22Rv1 (cell line): ENCODE results near the gene CEP128.

Experiments
- H3K27ac ChIP-seq: fragments of 450-650 bp; 2 replicates; pipeline ENCODE4 v1.5.1; 2017
- ZFX ChIP-seq: fragments of 450-650 bp; IDR thresholded peaks from 2 replicates; pipeline ENCODE4 v1.6.1; 2017; ENCODE audit warnings: antibody characterized with exemption, borderline replicate concordance
- TF ChIP-seq, protein P1 (sequence below): fragments of 450-650 bp; IDR thresholded peaks from 2 replicates; pipeline ENCODE4 v1.5.1; 2017; ENCODE audit warnings: mild to moderate bottlenecking

CEP128 gene

DNA sequence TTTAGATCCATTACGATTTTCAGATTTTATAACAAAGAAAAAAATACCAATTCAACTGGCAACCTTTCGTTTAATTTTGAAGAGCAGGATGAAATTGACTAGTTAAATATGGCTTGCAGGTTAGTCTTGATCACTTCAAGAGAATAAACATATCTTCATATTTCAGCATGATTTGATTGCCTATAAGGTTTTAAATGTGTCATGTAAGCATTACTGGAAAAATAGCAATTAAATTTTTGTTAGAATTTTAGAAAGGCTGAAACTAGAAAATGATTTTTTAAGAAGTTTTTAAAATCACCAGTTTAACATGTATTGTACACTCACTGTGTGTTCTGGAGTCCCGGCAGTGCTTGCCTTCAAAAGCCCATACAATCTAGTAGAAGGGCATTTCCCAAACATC, 420.1 kb downstream of the CEP128 start:
- H3K27ac ChIP-seq: no peak overlapping the region
- TF ChIP-seq, protein P1, sequence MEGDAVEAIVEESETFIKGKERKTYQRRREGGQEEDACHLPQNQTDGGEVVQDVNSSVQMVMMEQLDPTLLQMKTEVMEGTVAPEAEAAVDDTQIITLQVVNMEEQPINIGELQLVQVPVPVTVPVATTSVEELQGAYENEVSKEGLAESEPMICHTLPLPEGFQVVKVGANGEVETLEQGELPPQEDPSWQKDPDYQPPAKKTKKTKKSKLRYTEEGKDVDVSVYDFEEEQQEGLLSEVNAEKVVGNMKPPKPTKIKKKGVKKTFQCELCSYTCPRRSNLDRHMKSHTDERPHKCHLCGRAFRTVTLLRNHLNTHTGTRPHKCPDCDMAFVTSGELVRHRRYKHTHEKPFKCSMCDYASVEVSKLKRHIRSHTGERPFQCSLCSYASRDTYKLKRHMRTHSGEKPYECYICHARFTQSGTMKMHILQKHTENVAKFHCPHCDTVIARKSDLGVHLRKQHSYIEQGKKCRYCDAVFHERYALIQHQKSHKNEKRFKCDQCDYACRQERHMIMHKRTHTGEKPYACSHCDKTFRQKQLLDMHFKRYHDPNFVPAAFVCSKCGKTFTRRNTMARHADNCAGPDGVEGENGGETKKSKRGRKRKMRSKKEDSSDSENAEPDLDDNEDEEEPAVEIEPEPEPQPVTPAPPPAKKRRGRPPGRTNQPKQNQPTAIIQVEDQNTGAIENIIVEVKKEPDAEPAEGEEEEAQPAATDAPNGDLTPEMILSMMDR: no peak
- no peak for TF ChIP-seq ZFX

DNA sequence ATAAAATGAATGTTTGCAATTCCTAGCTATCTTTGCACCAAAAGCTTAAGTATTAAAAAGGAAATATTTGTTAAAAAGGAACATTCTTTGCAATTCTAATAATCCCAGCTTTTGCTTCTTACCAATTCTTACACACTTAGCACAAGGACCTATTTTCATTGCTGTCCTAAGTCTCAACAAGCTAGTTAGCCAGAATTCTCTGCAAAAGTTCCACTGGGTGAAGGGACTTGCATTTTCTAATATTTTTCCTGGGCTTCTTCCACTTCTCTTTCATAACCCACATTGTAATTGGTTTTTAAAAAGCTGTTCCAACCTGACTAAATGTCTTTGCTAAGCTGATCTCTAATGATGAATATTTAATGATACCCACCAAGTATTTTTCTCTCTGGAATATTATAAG, 422.5 kb downstream of the CEP128 start:
- TF ChIP-seq ZFX: no peak
- TF ChIP-seq, protein P1: no peak
- no peak overlapping the region for H3K27ac ChIP-seq

DNA sequence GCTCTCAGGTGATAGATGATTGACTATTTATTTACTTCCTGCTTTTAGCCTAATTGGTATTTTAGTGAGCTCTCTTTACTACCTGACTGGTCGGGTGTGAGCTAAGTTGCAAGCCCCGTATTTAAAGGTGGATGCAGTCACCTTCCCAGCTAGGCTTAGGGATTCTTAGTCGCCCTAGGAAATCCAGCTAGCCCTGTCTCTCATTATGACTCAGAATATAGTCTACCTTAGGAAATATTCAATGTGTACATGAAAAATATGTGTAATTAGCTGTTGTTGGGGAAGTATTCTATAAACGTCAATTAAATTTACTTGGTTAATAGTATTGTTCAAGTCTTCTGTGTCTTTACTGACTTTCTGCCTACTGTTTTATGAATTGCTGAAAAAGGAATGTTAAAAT, 423.4 kb downstream of the CEP128 start:
- no peak overlapping the region for H3K27ac ChIP-seq
- no peak for TF ChIP-seq ZFX
- TF ChIP-seq, protein P1: no peak

DNA sequence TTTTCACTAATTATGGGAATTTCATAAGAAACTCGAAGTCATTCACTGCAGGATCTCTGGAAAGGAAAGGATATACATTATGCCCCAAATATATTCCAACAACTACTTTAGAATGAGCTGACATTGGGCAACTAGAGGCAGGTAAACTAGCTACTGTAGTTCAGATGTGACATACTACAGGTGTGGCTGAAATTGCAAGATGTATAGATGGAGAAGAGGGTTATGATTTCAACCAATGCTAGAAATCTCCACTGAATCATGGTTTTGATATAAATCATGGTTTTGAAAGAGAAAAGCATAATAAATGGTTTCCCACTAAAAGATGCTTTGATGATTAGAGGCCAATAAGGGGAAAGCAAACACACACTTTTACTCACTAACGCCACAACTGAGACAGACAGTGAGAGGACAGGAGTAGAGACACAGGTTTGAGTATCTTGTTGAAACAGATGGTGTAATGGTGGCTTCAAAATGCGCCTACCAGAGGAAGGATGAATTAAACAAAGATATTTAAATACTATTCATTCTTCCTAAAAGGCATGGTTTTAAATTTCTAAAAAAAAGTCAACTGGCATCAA, 434.2 kb downstream of the CEP128 start:
- TF ChIP-seq, protein P1: no peak
- TF ChIP-seq ZFX: no peak
- H3K27ac ChIP-seq: no peak overlapping the region

DNA sequence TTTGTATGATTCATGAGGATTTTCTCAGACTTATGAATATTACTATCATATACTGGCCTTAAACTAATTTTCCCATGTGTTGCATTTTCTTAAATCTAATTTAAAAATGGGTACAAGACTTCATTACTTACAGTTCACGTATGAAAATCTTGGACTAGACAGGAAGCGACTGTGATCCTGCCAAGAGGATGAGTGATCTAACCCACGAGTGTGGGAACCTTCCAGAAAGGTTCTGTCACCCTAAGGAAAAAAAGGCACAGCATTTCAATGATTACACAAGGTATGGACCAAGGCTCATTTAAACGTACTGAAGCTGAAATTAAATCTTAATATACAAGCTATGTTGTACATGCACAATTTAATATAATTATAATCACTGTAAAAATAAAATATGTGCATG, 436.8 kb downstream of the CEP128 start:
- TF ChIP-seq ZFX: no peak
- TF ChIP-seq, protein P1: no peak
- H3K27ac ChIP-seq: no peak overlapping the region

DNA sequence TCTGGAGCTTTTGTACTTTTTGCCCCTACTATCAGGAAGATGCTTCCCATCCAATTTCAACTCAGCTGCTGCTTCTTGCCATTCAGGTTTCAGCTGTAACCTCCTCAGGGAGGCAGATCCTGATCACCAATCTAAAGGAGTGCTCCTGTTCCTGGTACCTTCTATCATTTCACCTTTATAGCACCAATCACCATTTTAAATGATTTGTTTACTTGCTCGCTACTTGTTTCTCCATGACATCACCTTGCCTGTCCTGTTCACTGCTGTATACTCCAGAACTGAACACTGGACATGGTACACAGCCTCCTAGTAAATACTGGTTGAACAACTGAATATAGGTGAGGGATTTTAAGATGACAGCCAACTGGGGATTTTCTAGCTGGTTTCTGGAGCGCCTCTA, 443.0 kb downstream of the CEP128 start:
- TF ChIP-seq, protein P1: no peak
- TF ChIP-seq ZFX: no peak
- no peak overlapping the region for H3K27ac ChIP-seq

DNA sequence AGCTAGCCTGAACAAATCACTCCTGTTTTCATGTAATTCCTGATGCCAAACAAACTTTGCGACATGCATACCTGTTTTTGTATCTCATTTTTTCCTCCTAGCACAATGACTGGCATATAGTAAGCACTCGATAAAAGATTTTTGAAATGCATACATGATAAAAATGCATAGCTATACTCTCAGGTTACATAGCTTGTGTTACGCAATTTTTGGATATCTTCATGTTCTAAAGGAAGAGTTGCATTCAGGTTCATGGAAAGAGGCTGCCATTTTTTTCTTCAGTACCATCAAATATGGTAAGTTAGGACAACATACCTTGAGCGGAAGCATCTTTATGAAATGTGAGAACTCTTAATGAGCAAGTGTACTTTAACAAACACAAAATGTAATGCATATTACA, 445.4 kb downstream of the CEP128 start:
- TF ChIP-seq ZFX: no peak
- TF ChIP-seq, protein P1: no peak
- H3K27ac ChIP-seq: no peak overlapping the region
